AG08395 (cell line): ENCODE measurements around the gene GPAM.
"Not testable (repeated sequence)": the region's sequence is repeated elsewhere in the genome, so short reads cannot be mapped to it uniquely, and the experiment has no call there.

Source experiments
- DNase-seq: peaks from one replicate; pipeline ENCODE4 v3.0.0; 2012; ENCODE audit warnings: mixed read lengths, low spot score

The GPAM gene

GRCh38 chr10:112216151-112216550 lies 32.6 kb upstream of the GPAM start:
- DNase-seq = no peak

GRCh38 chr10:112215342-112215774 lies 31.8 kb upstream of the GPAM start:
- DNase-seq = no peak

GRCh38 chr10:112214298-112214926 lies 30.8 kb upstream of the GPAM start:
- no peak for DNase-seq

- peak; percentile 24 for DNase-seq
Measured at GRCh38 chr10:112213836-112214235, 30.3 kb upstream of the GPAM start.

- no peak for DNase-seq
Measured at GRCh38 chr10:112213098-112213823, 29.7 kb upstream of the GPAM start.

- no peak for DNase-seq
Measured at GRCh38 chr10:112210666-112211065, 27.1 kb upstream of the GPAM start.

GRCh38 chr10:112209684-112210131 lies 26.1 kb upstream of the GPAM start:
- DNase-seq = peak; percentile 57

GRCh38 chr10:112208997-112209396 lies 25.4 kb upstream of the GPAM start:
- peak; percentile 75 for DNase-seq

- peak; percentile 47 for DNase-seq
Measured at GRCh38 chr10:112208292-112208691, 24.7 kb upstream of the GPAM start.

GRCh38 chr10:112203328-112204076 lies 19.9 kb upstream of the GPAM start:
- DNase-seq = no peak

- peak; percentile 76 for DNase-seq
Measured at GRCh38 chr10:112202561-112203241, 19.1 kb upstream of the GPAM start.

GRCh38 chr10:112202076-112202475 lies 18.5 kb upstream of the GPAM start:
- no peak for DNase-seq

GRCh38 chr10:112201334-112201733 lies 17.8 kb upstream of the GPAM start:
- no peak for DNase-seq

- DNase-seq = not testable (repeated sequence)
Measured at GRCh38 chr10:112200259-112200658, 16.7 kb upstream of the GPAM start.

- DNase-seq = not testable (repeated sequence)
Measured at GRCh38 chr10:112197662-112198061, 14.1 kb upstream of the GPAM start.

- no peak for DNase-seq
Measured at GRCh38 chr10:112195224-112195623, 11.7 kb upstream of the GPAM start.

- no peak for DNase-seq
Measured at GRCh38 chr10:112191791-112192190, 8.2 kb upstream of the GPAM start.

- DNase-seq = no peak
Measured at GRCh38 chr10:112191041-112191590, 7.6 kb upstream of the GPAM start.

- DNase-seq = no peak
Measured at GRCh38 chr10:112189465-112189864, 5.9 kb upstream of the GPAM start.

- DNase-seq = no peak
Measured at GRCh38 chr10:112187527-112187926, 4.0 kb upstream of the GPAM start.

- DNase-seq = no peak
Measured at GRCh38 chr10:112185959-112186358, 2.4 kb upstream of the GPAM start.

GRCh38 chr10:112184379-112184778 lies 814 bp upstream of the GPAM start:
- DNase-seq = no peak
